Raji (cell line): ENCODE results near the gene SYT1.

Experiments used
- POLR2A ChIP-seq: IDR thresholded peaks from 2 replicates; pipeline ENCODE4 v1.6.1; 2011; ENCODE audit warnings: low read depth, low read length, control low read depth; ENCODE audit not compliant: insufficient read depth

SYT1 gene

DNA sequence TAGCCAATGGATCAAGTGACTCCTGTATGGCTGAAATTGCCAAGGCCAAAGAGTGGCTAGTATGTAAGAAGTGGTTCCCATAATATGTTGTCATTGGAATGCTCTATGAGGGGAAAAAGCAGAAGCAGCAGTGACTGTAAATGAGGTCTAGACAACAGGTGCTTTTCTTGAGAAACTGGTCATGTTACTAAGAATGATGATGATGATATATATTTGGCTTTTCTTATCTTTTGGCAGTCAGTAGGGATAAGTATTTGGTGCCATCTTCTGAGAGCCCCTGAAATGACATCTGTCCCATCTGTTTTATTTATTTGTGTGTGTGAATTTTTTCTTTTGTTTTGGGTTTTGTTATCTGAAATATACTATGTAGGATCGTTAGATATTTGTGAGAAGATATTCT is 141.7 kb downstream of the SYT1 start:
- no peak for TF ChIP-seq POLR2A

DNA sequence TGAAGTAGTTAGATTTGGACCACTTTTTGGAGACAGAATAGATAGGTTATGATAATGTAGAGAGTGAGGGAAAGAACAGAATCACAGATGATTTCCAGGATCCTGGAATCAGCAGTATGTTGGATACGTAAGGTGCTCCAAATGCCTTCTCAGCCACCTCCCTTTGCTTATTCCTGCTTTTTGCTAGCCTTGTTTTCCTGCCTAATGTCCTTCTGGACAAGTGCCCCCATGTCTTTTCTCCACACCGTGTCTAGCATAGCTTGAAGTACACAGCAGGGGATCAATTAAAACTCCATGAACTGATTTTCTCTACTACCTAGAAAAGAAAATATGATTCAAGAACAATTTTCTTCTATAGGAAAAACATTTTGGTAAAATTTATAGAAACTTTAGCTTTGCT is 144.0 kb downstream of the SYT1 start:
- no peak for TF ChIP-seq POLR2A

DNA sequence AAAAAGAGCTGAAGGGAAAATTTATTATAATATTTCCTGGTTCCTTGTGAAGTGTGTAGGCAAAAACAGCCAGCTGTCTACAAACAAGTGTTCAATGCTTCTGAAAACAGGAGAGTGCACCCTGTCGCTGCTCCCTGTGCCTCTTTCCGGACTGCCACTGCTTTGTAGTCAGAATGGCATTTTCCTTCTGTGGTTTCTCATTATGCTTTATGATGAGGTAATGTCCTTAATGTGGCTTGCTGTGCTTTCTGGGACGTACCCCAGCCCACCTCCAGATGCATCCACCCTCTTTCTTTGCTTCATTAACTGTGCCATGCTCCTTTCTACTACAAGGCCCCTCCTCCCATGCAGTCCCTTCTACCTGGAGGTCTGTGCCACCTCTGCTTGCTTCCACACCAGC is 148.1 kb downstream of the SYT1 start:
- TF ChIP-seq POLR2A = no peak

DNA sequence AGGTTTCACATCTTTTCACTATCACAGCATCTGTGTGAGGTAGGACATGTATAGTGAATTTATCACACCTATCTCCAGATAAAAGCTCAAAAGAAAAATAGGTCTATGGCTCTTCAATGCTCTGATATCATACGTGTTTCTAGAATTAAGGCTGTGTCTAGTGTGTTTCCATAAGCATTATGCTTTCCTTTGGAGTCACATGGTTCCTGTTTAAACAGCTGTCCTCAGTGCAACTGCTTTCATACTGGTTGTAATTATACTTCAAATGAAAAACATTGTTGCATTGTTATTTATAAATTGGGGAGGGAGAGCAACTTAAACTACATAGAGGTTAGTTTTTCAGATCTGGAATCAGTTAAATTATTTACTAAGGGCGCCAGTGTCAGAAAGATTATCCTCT is 151.6 kb downstream of the SYT1 start:
- no peak for TF ChIP-seq POLR2A

DNA sequence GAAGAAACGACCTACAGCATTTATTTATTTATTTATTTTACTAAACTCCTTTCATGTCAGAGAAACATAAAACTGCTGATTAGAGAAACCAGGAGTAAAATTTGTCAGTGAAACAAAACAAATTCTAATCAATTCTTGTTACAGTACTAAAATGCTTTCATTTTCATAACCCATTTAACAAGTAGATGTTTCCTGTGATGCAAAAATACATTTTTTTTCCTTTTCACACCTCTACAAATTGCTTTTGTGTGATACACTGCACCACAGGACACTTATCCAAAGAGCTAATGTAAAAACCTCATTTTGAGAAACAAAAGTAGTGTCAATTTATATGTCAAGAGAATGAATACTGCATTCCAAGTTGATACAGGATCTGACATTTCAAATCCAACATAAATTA is 155.1 kb downstream of the SYT1 start:
- no peak for TF ChIP-seq POLR2A

DNA sequence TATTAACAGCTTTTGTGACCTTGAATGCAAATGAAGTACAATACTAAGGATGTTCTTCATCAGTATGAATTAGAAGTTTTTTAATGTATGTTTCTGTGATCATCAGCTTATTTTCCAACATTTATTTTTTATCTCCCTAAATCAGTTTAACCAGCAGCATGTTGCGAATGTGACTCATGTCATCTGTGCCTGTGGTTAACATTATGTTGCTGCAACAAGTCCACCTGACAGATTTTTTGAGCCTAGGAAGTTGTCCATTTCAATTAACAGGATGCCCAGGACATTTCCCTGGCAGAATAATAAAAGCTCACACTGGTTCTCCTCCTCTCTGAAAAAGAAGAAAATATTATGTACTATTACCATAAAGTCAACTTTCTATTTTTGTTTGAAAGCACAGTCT is 155.5 kb downstream of the SYT1 start:
- no peak for TF ChIP-seq POLR2A

DNA sequence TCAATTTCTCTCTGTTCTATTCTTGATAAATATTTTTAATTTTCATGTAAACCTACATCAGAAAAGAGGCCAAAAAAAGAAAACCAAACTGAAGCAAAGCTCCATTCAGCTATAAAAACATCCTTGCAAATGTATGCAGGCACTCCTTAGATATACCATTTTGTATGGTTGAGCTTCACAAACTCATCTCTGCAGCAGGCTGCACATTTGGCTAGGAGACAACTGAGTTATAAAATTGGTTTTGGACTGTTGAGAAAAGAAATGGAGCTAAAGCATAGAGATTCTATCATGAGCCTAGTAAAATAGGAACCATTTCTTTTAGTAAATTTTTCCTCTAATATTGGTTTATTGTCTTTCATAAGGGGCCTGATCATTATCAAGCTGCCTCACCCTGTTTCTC is 156.4 kb downstream of the SYT1 start:
- TF ChIP-seq POLR2A = no peak

DNA sequence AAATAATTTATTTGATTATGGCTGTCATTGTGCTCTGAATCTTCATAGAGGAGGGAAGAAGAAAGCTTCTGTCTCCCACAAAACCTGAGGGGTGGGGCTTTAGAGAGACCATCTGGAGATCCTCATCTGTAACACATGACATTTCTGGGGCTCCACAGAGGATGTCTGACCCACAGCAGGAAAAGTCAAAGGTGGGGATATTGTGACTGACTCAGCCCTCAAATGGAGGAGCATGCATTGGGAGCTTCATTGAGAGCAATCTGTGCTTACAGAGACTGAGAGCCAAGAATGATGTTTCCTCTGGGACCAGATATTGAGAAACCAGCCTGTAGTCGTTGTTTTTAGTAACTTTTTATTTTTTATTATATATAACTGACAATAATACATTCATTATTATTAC is 158.7 kb downstream of the SYT1 start:
- no peak for TF ChIP-seq POLR2A

DNA sequence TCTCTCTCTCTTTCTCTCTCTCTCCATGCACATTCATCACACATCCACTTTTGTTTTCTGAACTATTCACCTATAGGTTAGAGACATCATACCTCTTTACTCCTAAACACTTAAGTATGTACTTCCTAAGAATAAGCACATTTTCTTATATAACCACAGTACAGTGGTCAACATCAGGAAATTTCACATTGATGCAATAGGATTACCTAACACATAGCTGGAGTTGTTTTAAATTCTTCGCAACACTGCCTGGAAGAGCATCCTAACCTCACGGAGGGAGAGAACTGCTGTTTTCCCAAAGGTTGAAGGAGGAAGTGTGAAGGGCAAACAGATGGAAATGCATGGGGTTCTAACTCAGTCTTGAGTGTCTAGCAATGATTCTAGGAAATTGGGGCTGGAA is 159.2 kb downstream of the SYT1 start:
- TF ChIP-seq POLR2A = no peak

DNA sequence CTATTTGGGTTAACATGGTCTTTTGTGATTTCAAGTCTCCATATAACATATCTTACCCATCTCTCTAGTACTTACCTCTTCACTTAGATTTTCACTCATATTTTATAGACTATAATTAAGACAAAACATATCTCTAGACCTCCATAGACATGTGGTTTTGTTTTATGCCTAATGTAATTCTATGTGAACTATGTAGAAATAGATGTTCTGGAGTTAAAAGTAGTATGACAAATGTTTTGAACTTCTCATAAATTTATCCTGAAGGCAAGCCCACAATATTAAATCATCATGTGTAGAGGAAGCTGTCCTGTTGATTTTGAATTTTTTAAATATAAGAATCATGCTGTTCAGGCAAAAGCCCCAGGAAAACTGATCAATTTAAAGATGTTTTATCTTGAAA is 169.2 kb downstream of the SYT1 start:
- TF ChIP-seq POLR2A = no peak

DNA sequence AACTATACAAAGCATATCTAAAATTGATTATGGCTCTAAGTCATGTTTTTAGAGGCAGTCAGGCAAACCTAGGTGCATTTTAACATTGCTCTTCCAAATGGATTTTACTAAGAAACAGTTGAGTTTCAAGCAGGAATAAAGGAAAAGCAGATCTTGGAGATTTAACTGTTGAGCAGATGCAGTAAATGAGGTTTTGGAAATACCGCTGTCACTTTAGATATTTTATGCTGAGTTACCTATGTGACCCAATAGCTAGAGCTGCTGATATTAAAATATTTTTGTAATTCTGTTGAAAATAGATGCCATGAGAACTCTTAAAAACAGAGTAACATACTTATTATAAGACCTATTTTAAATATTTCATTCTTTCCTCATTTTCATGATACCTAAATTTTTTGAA is 181.4 kb downstream of the SYT1 start:
- TF ChIP-seq POLR2A = no peak

DNA sequence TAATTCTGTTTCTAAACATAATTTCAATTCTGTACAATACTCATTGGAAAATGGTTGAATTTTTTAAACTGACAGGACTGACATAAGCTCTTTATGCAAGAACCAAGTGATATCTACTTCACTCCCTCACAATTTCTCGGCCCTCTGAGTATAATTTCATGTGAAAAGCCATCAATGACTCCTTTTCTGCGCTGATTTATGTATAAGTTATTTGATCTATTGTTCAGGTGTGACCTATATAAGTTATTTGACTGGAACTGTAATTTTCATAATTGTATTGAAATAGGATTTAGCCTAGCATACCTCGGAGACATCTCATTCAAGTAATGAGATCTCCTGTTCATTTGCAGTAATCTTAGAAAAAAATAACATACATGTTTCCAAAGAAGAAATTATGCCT is 184.4 kb downstream of the SYT1 start:
- TF ChIP-seq POLR2A = no peak

DNA sequence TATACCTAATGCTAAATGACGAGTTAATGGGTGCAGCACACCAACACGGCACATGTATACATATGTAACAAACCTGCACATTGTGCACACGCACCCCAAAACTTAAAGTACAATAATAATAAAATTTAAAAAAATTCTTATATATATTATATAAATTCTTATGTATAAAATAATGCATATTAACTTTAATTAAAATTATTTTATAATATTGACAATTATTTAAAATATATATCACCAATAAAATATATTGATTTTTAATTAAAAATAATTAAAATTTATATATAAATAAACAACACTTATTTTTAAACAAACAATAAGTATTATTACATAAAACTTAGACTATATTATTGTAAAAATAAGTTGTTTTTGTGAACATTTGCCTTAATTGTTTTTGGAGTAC is 188.8 kb downstream of the SYT1 start:
- TF ChIP-seq POLR2A = no peak

DNA sequence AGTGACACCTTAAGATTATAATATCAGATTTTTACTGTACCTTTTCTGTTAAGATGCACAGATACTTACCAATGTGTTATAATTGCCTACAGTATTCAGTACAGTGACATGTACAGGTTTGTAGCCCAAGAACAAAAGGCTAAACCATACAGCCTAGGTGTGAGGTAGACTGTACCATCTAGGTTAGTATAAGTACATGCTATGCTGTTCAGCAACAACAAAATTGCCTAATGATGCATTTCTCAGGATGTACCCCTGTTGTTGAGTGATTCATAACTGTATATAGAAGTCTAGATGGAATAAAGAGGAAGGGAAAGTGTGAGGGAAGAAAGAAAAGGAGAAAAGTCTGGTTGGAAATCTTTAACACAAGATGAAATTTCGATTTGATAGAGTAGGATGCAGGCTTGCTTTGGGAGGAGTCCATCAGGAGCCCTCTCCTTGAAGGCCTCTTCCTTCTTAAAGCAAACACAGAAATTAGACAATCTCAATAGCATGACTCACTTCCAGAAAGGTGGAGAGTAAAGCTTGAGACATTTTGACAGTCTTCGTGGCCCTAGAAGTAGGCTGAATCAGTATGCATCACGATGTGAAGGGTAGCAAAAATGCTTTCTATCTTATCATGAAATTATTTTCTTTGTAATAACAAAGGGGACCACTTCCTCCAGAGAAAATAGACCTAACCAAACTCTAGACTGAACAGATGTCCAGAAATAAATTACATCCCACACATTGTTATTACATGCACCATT is 191.5 kb downstream of the SYT1 start:
- TF ChIP-seq POLR2A = no peak

DNA sequence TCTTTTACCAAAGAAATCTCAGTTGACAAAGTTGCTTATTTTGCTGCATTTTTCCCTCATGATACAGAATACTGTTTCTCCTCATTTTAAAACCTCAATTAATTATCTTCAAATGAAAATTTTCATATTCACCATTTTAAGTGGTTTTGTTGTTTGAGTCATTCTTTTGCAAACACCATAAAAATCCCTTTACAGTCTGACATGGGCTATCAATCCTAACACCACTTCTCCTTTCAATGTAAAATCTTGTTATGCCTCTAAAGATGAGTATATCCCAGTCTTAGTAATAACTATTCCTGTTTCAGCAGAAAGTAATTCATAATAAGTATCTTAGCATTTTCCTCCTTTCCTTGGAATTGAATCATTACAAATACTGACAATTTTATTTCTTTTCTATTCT is 192.2 kb downstream of the SYT1 start:
- no peak for TF ChIP-seq POLR2A

DNA sequence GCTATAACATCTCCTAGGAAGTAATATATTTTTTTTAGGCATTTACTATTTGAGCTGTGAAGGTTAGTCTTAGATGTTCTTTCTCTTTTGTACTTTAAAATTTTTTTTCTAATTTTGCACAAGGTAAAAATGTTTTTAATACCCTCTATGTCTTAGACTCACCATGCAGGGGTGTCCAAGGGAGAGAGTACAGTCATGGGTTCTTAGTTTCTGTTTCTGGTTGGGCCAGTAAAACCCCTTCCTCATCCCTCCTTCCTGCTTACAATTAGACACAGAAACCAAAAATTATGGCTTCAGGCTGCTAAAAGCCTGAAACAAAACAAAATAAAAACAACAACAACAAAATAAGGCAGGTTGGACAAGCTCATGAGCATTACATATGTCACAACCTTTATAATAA is 193.0 kb downstream of the SYT1 start:
- TF ChIP-seq POLR2A = no peak

DNA sequence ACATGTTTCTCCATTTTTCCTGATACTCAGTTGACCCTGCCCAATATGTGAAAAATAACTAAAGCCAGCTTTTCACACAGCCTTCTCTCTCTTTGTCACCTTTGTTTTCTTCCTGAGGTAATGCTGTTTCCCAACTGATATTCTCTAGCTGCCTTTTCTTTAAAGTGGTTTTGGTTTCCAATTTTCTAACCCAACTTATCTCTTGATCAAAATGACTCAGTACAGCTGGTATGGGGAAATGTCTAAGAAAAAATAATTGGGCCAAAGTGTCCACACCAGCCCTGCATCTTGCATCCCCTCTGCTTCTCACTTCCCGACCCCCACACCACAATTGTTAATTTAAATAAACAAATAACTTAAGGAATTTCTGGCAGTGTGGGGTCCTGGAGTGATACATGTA is 193.8 kb downstream of the SYT1 start:
- no peak for TF ChIP-seq POLR2A
